GM12878 (cell line): Measurements from ENCODE around the gene ZNF783. TPM values are rescaled to one million over a fixed set of nuclear protein-coding genes. Genes with fewer than 3 reads are reported as not detected.

Source experiments
- ATAC-seq: fragments of 200-7000 bp; cut with Tn5 transposase; 3 replicates; pipeline ENCODE4 v1.9.1; 2020; ENCODE audit warnings: mild to moderate bottlenecking, moderate library complexity
- BruUV-seq: library from RNA; stranded (reverse); fragments of 400-500 nt; replicated peaks from 2 replicates; lab custom pipeline; 2021; lab: Mats Ljungman, UMichigan
- CTCF ChIA-PET: fragments of 300-600 bp; sonication (Branson Sonifier 250); formaldehyde crosslinking; extraction: SDS; loops from one replicate; lab custom pipeline; 2021; ENCODE audit warnings: inconsistent platforms; lab: Yijun Ruan, JAX
- POLR2A ChIA-PET: fragments of 350-600 bp; formaldehyde crosslinking; extraction: SDS; loops from one replicate; lab custom pipeline; 2021; ENCODE audit warnings: inconsistent platforms; lab: Charles Lee
- RAD21 ChIA-PET: fragments of 300-600 bp; sonication (Branson Sonifier 250); formaldehyde crosslinking; loops from one replicate; lab custom pipeline; 2023; ENCODE audit warnings: antibody characterized with exemption; ENCODE audit not compliant: unreplicated experiment; lab: Charles Lee
- SMC1A ChIA-PET: fragments of 300-600 bp; sonication (Branson Sonifier 250); formaldehyde crosslinking; loops from one replicate; lab custom pipeline; 2023; ENCODE audit not compliant: unreplicated experiment, uncharacterized antibody; lab: Charles Lee
- DNase-seq: peaks from one replicate; pipeline ENCODE4 v3.0.0-alpha.2; 2011; ENCODE audit warnings: low read depth, low spot score
- FAIRE-seq: peaks from 3 replicates; lab custom pipeline; 2011; peaks lifted over from hg19 to GRCh38; lab: Jason Lieb, UNC
- H2AFZ ChIP-seq: 2 replicates; pipeline ENCODE4 v1.6.0; 2011; ENCODE audit warnings: low read depth, low read length, control low read depth; ENCODE audit not compliant: control insufficient read depth
- H3K27ac ChIP-seq: 2 replicates; pipeline ENCODE4 v1.5.1; 2011; ENCODE audit warnings: control low read depth; ENCODE audit not compliant: control insufficient read depth, insufficient read depth
- H3K27me3 ChIP-seq, 2 experiments: replicated peaks in 1 of 2; 2 replicates each; pipeline versions ENCODE4 v1.6.0 to v1.6.1; 2011; ENCODE audit warnings: low read length in 1 of 2; ENCODE audit not compliant: control insufficient read depth in 2 of 2, insufficient read depth in 2 of 2
- H3K36me3 ChIP-seq, 2 experiments: 2 replicates each; pipeline ENCODE4 v1.5.1; 2011; ENCODE audit warnings: low read length in 1 of 2; ENCODE audit not compliant: control insufficient read depth in 2 of 2, insufficient read depth in 2 of 2
- H3K4me1 ChIP-seq: 2 replicates; pipeline ENCODE4 v1.6.1; 2011; ENCODE audit warnings: mild to moderate bottlenecking, low read length, moderate library complexity, mixed read lengths; ENCODE audit not compliant: control insufficient read depth, insufficient read depth
- H3K4me2 ChIP-seq: 2 replicates; pipeline ENCODE4 v1.6.0; 2011; ENCODE audit warnings: control low read depth; ENCODE audit not compliant: control insufficient read depth, insufficient read depth
- H3K4me3 ChIP-seq: fragments of 200-600 bp; sonication (generic); 2 replicates; pipeline ENCODE4 v1.5.1; 2016
- H3K79me2 ChIP-seq: 2 replicates; pipeline ENCODE4 v1.6.0; 2011; ENCODE audit warnings: low read length; ENCODE audit not compliant: control insufficient read depth, insufficient read depth
- H3K9ac ChIP-seq: 2 replicates; pipeline ENCODE4 v1.8.0; 2011; ENCODE audit warnings: low read length, control low read depth, mixed read lengths; ENCODE audit not compliant: control insufficient read depth, insufficient read depth
- H3K9me3 ChIP-seq: replicated peaks from 3 replicates; pipeline ENCODE4 v1.5.1; 2011; ENCODE audit warnings: mild to moderate bottlenecking, low read length; ENCODE audit not compliant: control insufficient read depth, insufficient read depth
- H4K20me1 ChIP-seq: 2 replicates; pipeline ENCODE4 v1.6.0; 2011; ENCODE audit not compliant: control insufficient read depth, insufficient read depth
- ASH2L ChIP-seq: fragments of 300-600, 200-600 bp; sonication (generic); IDR thresholded peaks from 2 replicates; pipeline ENCODE4 v1.6.1; 2017; ENCODE audit warnings: low read depth, mild to moderate bottlenecking, borderline replicate concordance
- ATF7 ChIP-seq: fragments of 450-650 bp; IDR thresholded peaks from 2 replicates; pipeline ENCODE4 v1.6.1; 2016; ENCODE audit warnings: low read depth, mild to moderate bottlenecking
- BCL11A ChIP-seq: IDR thresholded peaks from 2 replicates; pipeline ENCODE4 v1.6.1; 2011; ENCODE audit warnings: low read depth, low read length
- BMI1 ChIP-seq: fragments of 450-650 bp; IDR thresholded peaks from 2 replicates; pipeline ENCODE4 v1.6.1; 2016; ENCODE audit warnings: mild to moderate bottlenecking, moderate library complexity, borderline replicate concordance
- CEBPB ChIP-seq, 2 experiments: fragments of 150-350 bp in 1 of 2; IDR thresholded peaks; 2 replicates each; pipeline ENCODE4 v1.6.1; 2012 to 2014; ENCODE audit warnings: low read depth in 2 of 2, low read length in 2 of 2, borderline replicate concordance in 1 of 2, inconsistent platforms in 1 of 2
- CREM ChIP-seq: IDR thresholded peaks from 2 replicates; pipeline ENCODE4 v1.6.1; 2014; ENCODE audit warnings: antibody characterized with exemption, low read depth
- NFYA ChIP-seq: IDR thresholded peaks from 2 replicates; pipeline ENCODE4 v1.6.1; 2011; ENCODE audit warnings: low read depth, mild to moderate bottlenecking, low read length, improper control_type of control experiment, borderline replicate concordance
- NFYB ChIP-seq: IDR thresholded peaks from 2 replicates; pipeline ENCODE4 v1.6.1; 2011; ENCODE audit warnings: low read depth, mild to moderate bottlenecking, low read length, improper control_type of control experiment, moderate library complexity; ENCODE audit not compliant: insufficient read depth
- POLR2AphosphoS2 ChIP-seq: IDR thresholded peaks from 2 replicates; pipeline ENCODE4 v1.6.1; 2011; ENCODE audit warnings: low read depth, mild to moderate bottlenecking, low read length, improper control_type of control experiment, moderate library complexity
- PRDM15 ChIP-seq: fragments of 450-650 bp; formaldehyde crosslinking; IDR thresholded peaks from 2 replicates; pipeline ENCODE4 v1.4.0; 2020; ENCODE audit warnings: mild to moderate bottlenecking, moderate library complexity
- RB1 ChIP-seq: fragments of 450-650 bp; formaldehyde crosslinking; IDR thresholded peaks from 2 replicates; pipeline ENCODE4 v1.6.1; 2017; ENCODE audit warnings: mild to moderate bottlenecking, borderline replicate concordance
- TBL1XR1 ChIP-seq: IDR thresholded peaks from 2 replicates; pipeline ENCODE4 v1.6.1; 2012; ENCODE audit warnings: low read depth, low read length, improper control_type of control experiment
- ZBED1 ChIP-seq: IDR thresholded peaks from 2 replicates; pipeline ENCODE4 v1.6.1; 2016; ENCODE audit warnings: borderline replicate concordance
- ZNF274 ChIP-seq: IDR thresholded peaks from one replicate; pipeline ENCODE4 v1.8.0; 2011; ENCODE audit not compliant: insufficient read length, insufficient read depth
- ZNF384 ChIP-seq: IDR thresholded peaks from 2 replicates; pipeline ENCODE4 v1.6.1; 2012; ENCODE audit warnings: low read depth, mild to moderate bottlenecking, low read length, improper control_type of control experiment, borderline replicate concordance
- ZNF622 ChIP-seq: fragments of 450-650 bp; IDR thresholded peaks from 2 replicates; pipeline ENCODE4 v1.6.1; 2017; ENCODE audit warnings: mild to moderate bottlenecking, inconsistent platforms
- WGBS: methylation state at CpG from one replicate; pipeline ENCODE4 v1.1.6; 2016; ENCODE audit warnings: low lambda C conversion rate; ENCODE audit not compliant: insufficient replicate concordance, insufficient coverage; ENCODE audit errors: missing lambda C conversion rate; 5-methylcytosine and 5-hydroxymethylcytosine counted together
- in situ Hi-C: fragments of 300-500 bp; cut with MboI; formaldehyde crosslinking; loops from 9 replicates; pipeline ENCODE4 v1.14.3; 2018; ENCODE audit warnings: mixed read lengths
- intact Hi-C: fragments of 100-400 bp; cut with micrococcal nuclease; formaldehyde crosslinking; loops from one replicate; pipeline ENCODE4 v1.14.2; 2022; ENCODE audit not compliant: unreplicated experiment
- polyA plus RNA-seq, 11 experiments: library from polyadenylated mRNA; depleted of rRNA in 4 of 11; unstranded in 6 of 11; stranded (reverse) in 5 of 11; fragments of >200 nt; fragmentation: Nextera tagmentation in 4 of 11; fragmentation: Illumina TruSeq in 1 of 11; extraction: Ambion mirVana in 4 of 11; extraction: Trizol in 1 of 11; gene quantifications; 1 replicate in 1 of 11; 2 replicates in 10 of 11; pipeline versions ENCODE4 v1.2.1 to v1.2.3, GENCODE V29; 2011 to 2016; ENCODE audit warnings: inconsistent platforms in 2 of 11, missing spikeins in 2 of 11, low read depth in 1 of 11
- total RNA-seq, 4 experiments: library from RNA; depleted of rRNA in 3 of 4; stranded (reverse); fragments of >200 nt in 3 of 4; fragmentation: Illumina TruSeq in 1 of 4; extraction: Trizol in 1 of 4; gene quantifications; 2 replicates each; pipeline versions ENCODE4 v1.2.1 to v1.2.3, GENCODE V29; 2013 to 2021
- TF ChIP-seq, protein P1 (sequence below): fragments of 150-350 bp; IDR thresholded peaks from 2 replicates; pipeline ENCODE4 v1.6.1; 2014; ENCODE audit warnings: mild to moderate bottlenecking, low read depth, low read length

ZNF783 gene
- total and polyA plus RNA-seq, 10 of the 15 experiments (the other 5 are each of a cell fraction or from before 2014, with no cell fraction given), result 2.0 to 14.4 (median 6.4) TPM

- ChIA-PET SMC1A (no interaction called here), CTCF (interaction anchor here (0.7 kb wide), 1 partner anchor 232 kb away, joined by 3 read pairs; no protein-coding TSS in a partner anchor), POLR2A (no interaction called here), RAD21 (no interaction called here)
- BruUV-seq, result no TSS peak
- WGBS, result 98% methylated on average over 21 of the region's 21 CpGs
- Histone ChIP-seq H3K9me3 (no peaks in the 10 kb centered on the region), H3K27ac (no peak overlapping the region), H3K4me1 (peaks cover 3% of the 10 kb centered on the region), H3K79me2 (peaks cover 2% of the 10 kb centered on the region; the same call in 1 of the 2 replicates), H3K36me3 (peaks cover 2 to 7% of the 10 kb centered on the region in 2 experiments), H3K4me2 (no peak overlapping the region), H4K20me1 (no peaks in the 10 kb centered on the region), H3K4me3 (no peak overlapping the region), H3K27me3 (no peaks in the 10 kb centered on the region), H3K9ac (no peak overlapping the region), H2AFZ (no peak overlapping the region)
- intact Hi-C loops, result no loop called here
- TF ChIP-seq, protein P1, sequence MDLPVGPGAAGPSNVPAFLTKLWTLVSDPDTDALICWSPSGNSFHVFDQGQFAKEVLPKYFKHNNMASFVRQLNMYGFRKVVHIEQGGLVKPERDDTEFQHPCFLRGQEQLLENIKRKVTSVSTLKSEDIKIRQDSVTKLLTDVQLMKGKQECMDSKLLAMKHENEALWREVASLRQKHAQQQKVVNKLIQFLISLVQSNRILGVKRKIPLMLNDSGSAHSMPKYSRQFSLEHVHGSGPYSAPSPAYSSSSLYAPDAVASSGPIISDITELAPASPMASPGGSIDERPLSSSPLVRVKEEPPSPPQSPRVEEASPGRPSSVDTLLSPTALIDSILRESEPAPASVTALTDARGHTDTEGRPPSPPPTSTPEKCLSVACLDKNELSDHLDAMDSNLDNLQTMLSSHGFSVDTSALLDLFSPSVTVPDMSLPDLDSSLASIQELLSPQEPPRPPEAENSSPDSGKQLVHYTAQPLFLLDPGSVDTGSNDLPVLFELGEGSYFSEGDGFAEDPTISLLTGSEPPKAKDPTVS, result no peak
- no peak for TF ChIP-seq ATF7
- no peak for TF ChIP-seq BMI1
- TF ChIP-seq NFYB, result no peak
- TF ChIP-seq TBL1XR1, result no peak
- no peak for TF ChIP-seq POLR2AphosphoS2
- no peak for TF ChIP-seq BCL11A
- TF ChIP-seq ASH2L, result no peak
- no peak for TF ChIP-seq CEBPB (IDR thresholded peaks at IDR 0.05; ENCODE audit: borderline replicate concordance in 1 of 2, low read depth in 2 of 2, low read length in 2 of 2)
- no peak for TF ChIP-seq CREM
- no peak for TF ChIP-seq ZBED1
- no peak for TF ChIP-seq NFYA
- no peak for TF ChIP-seq RB1
- TF ChIP-seq ZNF384, result no peak
- no peak for TF ChIP-seq ZNF622
- TF ChIP-seq PRDM15 (CRISPR knock-in tag), result no peak
- no peak for TF ChIP-seq ZNF274
- in situ Hi-C loops, result no loop called here
- ATAC-seq, result no peak
- DNase-seq, result no peak
- FAIRE-seq, result no peak
Observed at GRCh38 chr7:149266451-149266850, 4.5 kb downstream of the ZNF783 start.
